ENCODE results near the gene ACE. TPM values are rescaled to one million over a fixed set of nuclear protein-coding genes. Genes with fewer than 3 reads are reported as not detected.
A peak's percentile ranks its signal among the peaks of the same experiment; 100 is the strongest.
"Not testable (repeated sequence)": the region's sequence is repeated elsewhere in the genome, so short reads cannot be mapped to it uniquely, and the experiment has no call there.

ACE gene
- total RNA-seq, 1 donor from 2014 or later: 4.8 TPM

DNA sequence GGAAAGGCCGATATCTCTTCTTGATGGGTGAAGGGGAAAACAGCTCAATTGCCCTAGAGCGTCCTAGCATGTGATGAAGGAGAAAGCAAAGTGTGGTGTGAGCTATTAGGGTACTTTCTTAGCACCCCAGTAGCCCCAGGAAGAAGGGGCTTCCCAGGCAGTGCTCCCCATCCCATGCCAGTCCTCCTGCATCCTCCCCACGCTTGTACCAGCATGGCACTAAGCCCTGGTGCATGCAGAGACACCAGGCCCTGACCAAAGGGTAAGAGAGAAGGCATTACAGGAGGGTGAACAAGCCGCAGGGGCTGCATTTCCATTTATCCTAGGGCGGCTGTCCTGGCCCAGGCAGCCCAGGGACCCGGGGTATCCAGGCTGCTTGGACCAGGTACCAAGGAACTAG lies 33.8 kb upstream of the ACE start:
- DNase-seq (ENCODE audit: low spot score): no peak

DNA sequence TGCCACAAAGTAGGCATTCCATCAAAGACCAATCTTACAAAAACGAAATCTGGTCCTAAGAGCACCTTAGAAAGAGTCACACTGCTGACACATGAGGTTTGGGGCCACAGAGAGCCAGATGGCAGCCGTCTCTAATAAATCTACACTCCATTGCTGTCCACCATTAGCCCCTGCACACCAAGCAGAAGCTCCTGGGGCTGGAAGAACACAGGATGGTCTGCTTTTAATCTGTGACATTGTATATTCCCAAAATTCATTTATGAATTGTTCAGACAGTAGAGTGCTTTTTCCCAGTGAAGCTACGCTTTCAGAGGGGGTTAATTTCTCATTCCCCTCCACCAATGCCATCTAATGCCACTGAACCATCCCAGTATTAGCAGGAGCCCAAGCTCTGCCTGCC lies 32.4 kb upstream of the ACE start:
- no peak for DNase-seq (ENCODE audit: low spot score)

GRCh38 chr17:63445065-63445464 lies 31.8 kb upstream of the ACE start:
- DNase-seq (ENCODE audit: low spot score): no peak

- DNase-seq (ENCODE audit: low spot score): peak; percentile 28
Measured at GRCh38 chr17:63445571-63445953, 31.3 kb upstream of the ACE start.

DNA sequence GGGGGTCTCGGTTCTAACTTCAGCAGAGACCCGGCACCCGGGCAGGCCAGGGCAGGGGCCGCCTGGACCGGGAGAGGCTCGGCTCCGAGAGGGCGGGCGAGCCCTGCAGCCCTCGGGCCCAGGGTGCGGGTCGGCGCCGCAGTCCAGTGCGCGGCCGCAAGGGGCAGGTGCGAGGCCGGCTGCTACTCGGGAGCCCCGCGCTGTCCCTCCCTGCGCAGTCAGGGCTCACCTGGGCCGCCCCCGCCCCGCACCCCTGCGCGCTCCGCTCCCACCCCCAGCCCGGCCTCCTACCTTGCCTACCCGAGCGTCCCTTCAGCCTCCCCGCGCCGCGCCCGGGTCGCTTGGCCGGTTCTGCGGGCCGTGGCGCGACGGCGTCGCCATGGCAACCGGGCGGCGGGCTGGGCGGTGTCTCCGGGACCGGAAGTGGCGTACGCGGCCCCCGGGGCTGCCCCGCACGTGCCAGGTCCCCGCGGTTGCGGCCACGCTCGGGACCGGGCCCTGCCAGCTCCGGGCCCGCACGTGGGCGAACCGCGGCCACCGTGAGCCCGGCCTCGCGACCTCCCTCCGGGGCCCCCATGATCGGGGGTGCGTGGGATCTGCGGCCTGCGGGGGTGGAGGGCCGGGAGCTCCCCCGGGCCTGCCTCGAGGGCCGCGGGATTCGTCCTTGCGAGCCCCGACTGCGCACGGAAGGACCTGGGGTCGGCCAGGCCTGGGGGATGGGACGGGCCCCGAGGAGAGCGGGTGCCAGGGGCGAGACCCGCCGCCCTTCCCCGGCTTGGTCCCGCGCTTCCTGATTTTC lies 30.7 kb upstream of the ACE start, which contains the start of gene CYB561:
Gene CYB561 (minus strand): TSS at position 353 of the 799 bp plus-strand sequence. CDS start 8,759 bp downstream, outside the sequence.
- DNase-seq (ENCODE audit: low spot score): peak; percentile 57

GRCh38 chr17:63446753-63447470 lies 29.9 kb upstream of the ACE start:
- DNase-seq (ENCODE audit: low spot score): peak; percentile 53

DNA sequence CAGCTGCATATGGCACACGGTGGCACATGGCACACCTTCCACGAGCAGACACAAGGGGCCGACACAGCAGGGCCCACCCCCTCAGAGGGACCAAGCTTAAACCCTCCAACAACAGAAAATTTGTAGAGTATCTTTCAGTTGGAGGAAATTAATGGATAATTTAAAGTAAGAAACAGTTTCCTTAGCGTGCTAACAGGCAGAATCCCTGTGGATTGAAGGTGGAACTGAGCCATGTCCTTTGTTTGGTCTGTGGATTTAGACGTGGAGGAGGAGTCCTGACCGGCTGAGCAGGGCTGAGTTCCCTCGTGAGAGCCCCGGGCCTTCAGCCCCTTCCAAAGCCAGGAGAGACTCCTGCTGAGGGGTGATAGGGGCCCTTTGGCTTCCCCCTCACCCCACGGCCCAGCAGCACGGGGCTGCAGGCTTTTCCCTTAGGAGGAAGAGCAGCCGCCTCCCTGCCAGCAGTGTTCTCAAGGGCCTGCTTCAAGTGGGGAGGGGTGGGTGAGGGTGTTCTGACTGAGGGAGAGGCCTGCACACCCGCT lies 29.3 kb upstream of the ACE start:
- no peak for DNase-seq (ENCODE audit: low spot score)

- no peak for DNase-seq (ENCODE audit: low spot score)
Measured at GRCh38 chr17:63448655-63449054, 28.2 kb upstream of the ACE start.

- DNase-seq (ENCODE audit: low spot score): no peak
Measured at GRCh38 chr17:63450551-63450950, 26.3 kb upstream of the ACE start.

DNA sequence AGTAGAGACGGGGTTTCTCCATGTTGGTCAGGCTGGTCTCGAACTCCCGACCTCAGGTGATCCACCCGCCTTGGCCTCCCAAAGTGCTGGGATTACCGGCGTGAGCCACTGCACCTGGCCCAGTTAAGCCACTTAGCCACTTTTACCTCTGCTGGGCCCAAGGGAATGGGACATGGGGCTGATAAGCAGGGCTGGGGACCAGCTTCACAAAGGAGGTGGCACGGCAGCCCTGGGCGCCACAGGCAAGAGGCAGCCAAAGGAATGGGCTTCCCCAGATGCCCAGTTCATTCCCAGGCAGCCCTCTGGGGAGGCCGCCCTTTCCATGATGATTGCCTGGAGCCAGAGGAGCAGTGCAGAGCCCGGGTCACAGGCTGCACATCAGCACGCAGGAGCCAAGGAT lies 25.7 kb upstream of the ACE start:
- no peak for DNase-seq (ENCODE audit: low spot score)

DNA sequence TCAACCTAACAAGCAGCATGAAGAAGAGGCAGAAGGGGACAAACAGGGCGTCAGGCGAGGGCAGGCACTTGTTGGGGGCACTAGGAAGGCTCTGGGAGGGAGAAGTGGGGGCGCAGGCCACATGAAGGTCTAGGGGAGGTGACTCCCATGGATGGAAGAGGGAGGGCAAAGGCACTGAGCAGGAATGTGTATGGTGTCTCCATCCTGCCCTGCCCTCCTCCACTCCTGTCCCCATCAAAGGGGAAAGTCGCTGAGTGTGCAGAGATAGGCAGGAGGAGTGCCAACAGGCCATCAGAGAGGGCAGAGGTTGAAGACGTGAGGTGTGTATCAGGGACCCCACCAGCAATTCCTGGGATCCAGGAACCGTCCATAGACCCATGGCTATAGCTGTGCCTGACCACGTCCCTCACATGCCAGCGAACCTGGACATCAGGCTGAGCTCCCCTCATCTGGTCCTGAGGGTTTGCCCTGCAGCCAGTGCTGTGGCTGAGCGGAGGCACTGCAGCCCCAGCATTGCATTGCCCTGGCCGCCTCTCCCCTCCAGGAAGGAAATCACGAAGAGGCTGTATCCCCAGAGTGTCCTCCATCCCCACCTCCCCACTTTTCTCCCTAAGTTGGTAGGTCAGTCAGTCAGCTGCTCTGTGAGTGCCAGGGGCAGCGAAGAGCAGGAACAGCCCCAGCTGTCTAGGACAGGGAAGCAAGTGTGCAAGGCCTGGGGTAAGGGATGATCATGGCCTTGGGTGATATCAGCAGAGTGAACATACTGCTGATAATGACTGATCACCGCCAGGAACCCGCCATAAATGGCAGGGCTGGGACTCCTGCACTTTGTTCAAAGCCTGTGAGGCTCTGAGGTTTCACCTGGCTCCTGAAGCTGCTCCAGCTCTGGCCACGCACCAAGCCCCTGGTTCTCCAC lies 24.6 kb upstream of the ACE start:
- DNase-seq (ENCODE audit: low spot score): no peak

DNA sequence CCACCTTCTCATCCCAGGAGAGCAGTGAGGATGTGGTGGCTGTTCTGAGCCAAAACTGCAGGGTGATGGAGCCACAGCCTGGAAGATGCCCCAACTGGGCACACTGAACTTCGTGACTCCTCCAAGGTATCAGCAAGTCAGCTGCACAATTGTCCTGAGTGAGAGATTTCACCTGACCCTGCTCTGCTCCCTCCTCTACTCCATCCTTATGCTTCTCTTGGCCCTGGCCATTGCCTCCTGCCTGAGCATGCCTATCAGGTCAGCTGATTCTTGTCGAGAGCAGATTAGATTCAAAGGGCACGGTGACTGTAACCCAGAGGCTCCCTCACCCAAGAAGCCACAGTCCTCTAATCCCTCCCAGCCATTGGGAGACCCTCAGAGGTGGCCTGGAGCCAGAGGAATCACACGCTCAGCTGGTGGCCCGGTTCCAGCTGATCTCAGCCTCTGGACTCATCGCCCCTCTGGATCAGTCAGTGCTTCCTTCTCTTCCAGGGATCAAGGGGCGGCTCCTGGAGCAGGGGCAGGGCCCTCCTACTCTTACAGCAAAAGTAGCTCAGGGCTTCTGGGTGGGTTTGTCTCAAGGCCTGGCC lies 23.8 kb upstream of the ACE start:
- DNase-seq (ENCODE audit: low spot score): no peak

GRCh38 chr17:63454357-63454756 lies 22.5 kb upstream of the ACE start:
- not testable (repeated sequence) for DNase-seq (ENCODE audit: low spot score)

DNA sequence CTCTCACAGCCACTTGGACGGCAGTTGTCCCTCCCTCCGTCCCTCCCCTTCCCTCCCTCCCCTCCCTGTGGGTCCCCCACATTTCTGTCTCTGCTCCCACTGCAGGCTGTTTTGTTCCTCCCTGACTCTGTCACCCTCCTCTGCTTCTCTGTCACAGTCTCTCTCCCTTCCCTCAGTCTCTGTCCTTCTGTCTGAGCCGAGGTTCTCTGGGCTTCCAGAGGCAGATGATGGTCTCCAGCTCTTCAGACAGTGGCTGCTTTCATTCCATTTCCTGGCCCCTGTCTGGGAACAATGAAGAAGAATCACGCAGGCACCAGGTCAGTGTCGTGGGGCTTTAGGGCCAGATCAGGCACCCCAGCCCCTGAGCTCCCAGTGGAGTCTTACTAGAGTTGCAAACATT lies 21.9 kb upstream of the ACE start:
- DNase-seq (ENCODE audit: low spot score): no peak

GRCh38 chr17:63455417-63455816 lies 21.4 kb upstream of the ACE start:
- DNase-seq (ENCODE audit: low spot score): no peak

DNA sequence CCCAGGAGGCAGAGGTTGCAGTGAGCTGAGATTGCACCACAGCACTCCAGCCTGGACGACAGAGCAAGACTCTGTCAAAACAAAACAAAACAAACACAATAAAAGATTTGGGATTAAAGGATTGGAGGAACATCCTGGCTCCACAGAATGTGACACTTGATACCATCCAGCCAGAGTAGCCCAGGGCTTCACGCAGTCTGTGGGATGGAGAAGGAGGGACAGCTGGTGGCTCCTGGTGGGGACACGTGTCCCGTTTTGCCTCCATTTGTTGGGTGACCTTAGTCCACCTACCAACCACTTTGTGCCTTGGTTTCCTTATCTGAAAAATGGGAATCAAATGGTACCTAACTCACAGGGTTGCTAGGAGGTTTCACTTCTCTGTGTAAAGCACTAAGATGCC lies 18.4 kb upstream of the ACE start:
- no peak for DNase-seq (ENCODE audit: low spot score)

DNA sequence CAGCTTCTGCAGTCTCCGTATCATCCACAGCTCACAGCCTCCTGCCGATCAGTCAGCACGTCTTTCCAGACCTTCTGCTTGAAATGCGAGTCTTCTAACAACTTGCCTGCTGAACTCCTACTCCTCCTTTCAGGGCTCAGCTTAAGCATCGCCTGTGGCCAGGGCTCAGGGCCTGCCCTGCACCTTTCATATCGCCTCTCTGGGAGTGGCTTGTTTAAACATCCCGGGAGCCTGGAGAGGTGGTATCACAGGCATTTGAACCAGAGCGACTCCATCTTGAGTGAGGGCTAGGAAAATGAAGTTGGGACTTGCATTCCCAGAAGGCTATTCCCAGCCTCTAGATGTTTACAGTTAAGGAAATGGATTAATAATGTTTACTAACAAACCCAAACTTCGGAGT lies 16.8 kb upstream of the ACE start:
- DNase-seq (ENCODE audit: low spot score): no peak

DNA sequence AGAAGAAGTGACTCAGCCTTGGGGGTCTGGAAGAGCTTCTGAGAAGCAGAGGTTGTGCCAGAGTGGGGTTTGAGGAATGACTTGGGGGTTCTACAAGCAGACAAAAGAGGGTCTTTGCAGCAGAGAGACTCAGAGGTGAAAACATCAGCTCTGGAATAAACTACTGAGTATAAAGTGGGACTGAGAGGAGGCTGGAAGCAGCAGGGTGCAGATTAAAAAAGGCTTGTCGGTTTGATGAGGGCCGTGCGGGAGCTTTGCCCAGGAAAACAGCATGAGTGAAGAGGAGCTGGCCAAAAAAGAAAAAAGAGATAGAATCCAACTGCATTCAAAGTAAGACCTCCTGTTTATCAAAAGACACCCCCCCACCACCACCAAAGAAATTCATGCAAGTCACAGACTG lies 13.1 kb upstream of the ACE start:
- DNase-seq (ENCODE audit: low spot score): no peak

GRCh38 chr17:63464691-63465236 lies 12.1 kb upstream of the ACE start:
- DNase-seq (ENCODE audit: low spot score): no peak

GRCh38 chr17:63468099-63468498 lies 8.8 kb upstream of the ACE start:
- not testable (repeated sequence) for DNase-seq (ENCODE audit: low spot score)

- no peak for DNase-seq (ENCODE audit: low spot score)
Measured at GRCh38 chr17:63474174-63474573, 2.7 kb upstream of the ACE start.

Measured in umbilical cord (tissue), 2 donors.